ENCODE measurements around the gene PLCL2.

PLCL2 gene

GRCh38 chr3:17115186-17115585 is 230.4 kb downstream of the PLCL2 start:
- Histone ChIP-seq H3K4me2 (ENCODE audit: low read length, poor library complexity, severe bottlenecking) (no peak overlapping the region), H3K23ac (ENCODE audit: low read length in 2 of 2) (no peak overlapping the region), H2AK5ac (ENCODE audit: low read length, severe bottlenecking) (no peak overlapping the region), H3K9me3 (ENCODE audit: control insufficient read depth, low read length) (no peaks in the 10 kb centered on the region), H3K27ac (ENCODE audit: low read length, poor library complexity, severe bottlenecking) (no peak overlapping the region), H3K18ac (ENCODE audit: low read depth in 1 of 2, low read length in 2 of 2) (no peak overlapping the region), H2BK12ac (ENCODE audit: low read length in 2 of 2) (no peak overlapping the region), H3K79me1 (replicated peaks; ENCODE audit: low read length, poor library complexity, severe bottlenecking) (no peaks in the 10 kb centered on the region), H3K4me3 (ENCODE audit: insufficient read depth in 1 of 2, low read depth in 1 of 2, low read length in 2 of 2) (no peak overlapping the region), H2BK15ac (ENCODE audit: low read depth, poor library complexity, severe bottlenecking) (no peak overlapping the region), H2BK120ac (ENCODE audit: low read depth, low read length) (no peak overlapping the region), H3K4me1 (ENCODE audit: control insufficient read depth, insufficient read depth, low read depth, low read length) (no peaks in the 10 kb centered on the region), H2BK5ac (ENCODE audit: low read depth, low read length, poor library complexity, severe bottlenecking) (no peak overlapping the region), H2AFZ (ENCODE audit: low read depth, low read length) (no peak overlapping the region), H3K27me3 (ENCODE audit: control insufficient read depth in 1 of 2, insufficient read depth in 1 of 2, low read length in 2 of 2) (no peaks in the 10 kb centered on the region), H4K8ac (ENCODE audit: low read length) (no peak overlapping the region), H4K91ac (ENCODE audit: low read length) (no peak overlapping the region), H3K9ac (ENCODE audit: low read length) (no peak overlapping the region), H3K14ac (ENCODE audit: low read length in 2 of 2) (no peak overlapping the region), H3K4ac (ENCODE audit: low read depth in 1 of 2, low read length in 2 of 2) (no peak overlapping the region), H3K36me3 (ENCODE audit: control insufficient read depth in 1 of 2, insufficient read depth in 2 of 2, low read depth in 1 of 2, low read length in 2 of 2) (no peaks in the 10 kb centered on the region)
- 88% methylated on average over 3 of the region's 3 CpGs for WGBS
- no peak for DNase-seq

DNA sequence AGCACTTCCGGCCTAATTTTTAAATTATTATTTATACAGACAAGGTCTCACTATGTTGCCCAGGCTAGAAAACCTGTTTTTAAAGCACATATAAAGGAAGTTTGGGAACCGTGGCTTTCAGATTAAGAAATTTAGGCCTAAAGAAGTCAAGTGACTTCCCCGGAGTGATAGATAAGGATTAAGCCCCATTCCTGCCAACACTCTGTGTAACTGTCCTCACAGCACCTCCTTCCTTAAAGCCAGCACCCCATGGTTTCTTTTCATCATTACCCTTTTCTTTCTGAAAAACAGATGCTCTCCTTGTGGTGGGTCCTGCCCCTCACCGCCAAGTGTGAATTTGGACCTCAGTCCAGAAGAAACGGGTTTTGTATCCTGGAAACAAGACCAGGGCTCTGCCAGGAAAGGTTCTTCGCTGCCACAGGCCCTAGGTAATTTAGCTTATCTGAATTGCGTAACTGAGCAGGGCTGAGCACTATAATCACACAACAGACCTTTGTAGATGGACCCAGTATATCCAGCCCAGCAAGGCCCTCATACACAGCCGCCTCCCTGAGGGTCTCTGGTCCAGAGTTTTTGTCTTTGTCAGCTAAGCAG is 231.3 kb downstream of the PLCL2 start:
- H3K27me3 ChIP-seq (ENCODE audit: control insufficient read depth in 1 of 2, insufficient read depth in 1 of 2, low read length in 2 of 2) = no peaks in the 10 kb centered on the region
- H3K4ac ChIP-seq (ENCODE audit: low read depth in 1 of 2, low read length in 2 of 2) = no peak overlapping the region
- no peaks in the 10 kb centered on the region for H3K79me1 ChIP-seq (replicated peaks; ENCODE audit: low read length, poor library complexity, severe bottlenecking)
- H3K14ac ChIP-seq (ENCODE audit: low read length in 2 of 2) = no peak overlapping the region
- H2AFZ ChIP-seq (ENCODE audit: low read depth, low read length) = no peak overlapping the region
- no peak for DNase-seq
- no peak overlapping the region for H4K8ac ChIP-seq (ENCODE audit: low read length)
- H2AK5ac ChIP-seq (ENCODE audit: low read length, severe bottlenecking) = no peak overlapping the region
- no peak overlapping the region for H4K91ac ChIP-seq (ENCODE audit: low read length)
- H2BK15ac ChIP-seq (ENCODE audit: low read depth, poor library complexity, severe bottlenecking) = no peak overlapping the region
- no peak overlapping the region for H3K18ac ChIP-seq (ENCODE audit: low read depth in 1 of 2, low read length in 2 of 2)
- H3K36me3 ChIP-seq (ENCODE audit: control insufficient read depth in 1 of 2, insufficient read depth in 2 of 2, low read depth in 1 of 2, low read length in 2 of 2) = no peaks in the 10 kb centered on the region
- H2BK12ac ChIP-seq (ENCODE audit: low read length in 2 of 2) = no peak overlapping the region
- H3K9ac ChIP-seq (ENCODE audit: low read length) = no peak overlapping the region
- H3K23ac ChIP-seq (ENCODE audit: low read length in 2 of 2) = no peak overlapping the region
- no peak overlapping the region for H3K27ac ChIP-seq (ENCODE audit: low read length, poor library complexity, severe bottlenecking)
- no peaks in the 10 kb centered on the region for H3K9me3 ChIP-seq (ENCODE audit: control insufficient read depth, low read length)
- H3K4me3 ChIP-seq (ENCODE audit: insufficient read depth in 1 of 2, low read depth in 1 of 2, low read length in 2 of 2) = no peak overlapping the region
- H2BK120ac ChIP-seq (ENCODE audit: low read depth, low read length) = no peak overlapping the region
- 84% methylated on average over 6 of the region's 8 CpGs for WGBS
- H3K4me1 ChIP-seq (ENCODE audit: control insufficient read depth, insufficient read depth, low read depth, low read length) = no peaks in the 10 kb centered on the region
- H2BK5ac ChIP-seq (ENCODE audit: low read depth, low read length, poor library complexity, severe bottlenecking) = no peak overlapping the region
- H3K4me2 ChIP-seq (ENCODE audit: low read length, poor library complexity, severe bottlenecking) = no peak overlapping the region

GRCh38 chr3:17118771-17119170 is 234.0 kb downstream of the PLCL2 start:
- H3K36me3 ChIP-seq (ENCODE audit: control insufficient read depth in 1 of 2, insufficient read depth in 2 of 2, low read depth in 1 of 2, low read length in 2 of 2) = no peaks in the 10 kb centered on the region
- H3K27ac ChIP-seq (ENCODE audit: low read length, poor library complexity, severe bottlenecking) = no peak overlapping the region
- no peak overlapping the region for H2BK12ac ChIP-seq (ENCODE audit: low read length in 2 of 2)
- H2AFZ ChIP-seq (ENCODE audit: low read depth, low read length) = no peak overlapping the region
- no peak overlapping the region for H3K23ac ChIP-seq (ENCODE audit: low read length in 2 of 2)
- H3K9me3 ChIP-seq (ENCODE audit: control insufficient read depth, low read length) = peaks cover 11% of the 10 kb centered on the region
- no peak overlapping the region for H3K4ac ChIP-seq (ENCODE audit: low read depth in 1 of 2, low read length in 2 of 2)
- H2BK5ac ChIP-seq (ENCODE audit: low read depth, low read length, poor library complexity, severe bottlenecking) = no peak overlapping the region
- H2BK15ac ChIP-seq (ENCODE audit: low read depth, poor library complexity, severe bottlenecking) = no peak overlapping the region
- no peak for DNase-seq
- H2BK120ac ChIP-seq (ENCODE audit: low read depth, low read length) = no peak overlapping the region
- H3K4me1 ChIP-seq (ENCODE audit: control insufficient read depth, insufficient read depth, low read depth, low read length) = no peaks in the 10 kb centered on the region
- H3K79me1 ChIP-seq (replicated peaks; ENCODE audit: low read length, poor library complexity, severe bottlenecking) = no peaks in the 10 kb centered on the region
- WGBS = 86% methylated on average over 5 of the region's 6 CpGs
- no peak overlapping the region for H4K8ac ChIP-seq (ENCODE audit: low read length)
- H3K4me2 ChIP-seq (ENCODE audit: low read length, poor library complexity, severe bottlenecking) = no peak overlapping the region
- H3K9ac ChIP-seq (ENCODE audit: low read length) = no peak overlapping the region
- no peak overlapping the region for H2AK5ac ChIP-seq (ENCODE audit: low read length, severe bottlenecking)
- H3K27me3 ChIP-seq (ENCODE audit: control insufficient read depth in 1 of 2, insufficient read depth in 1 of 2, low read length in 2 of 2) = no peaks in the 10 kb centered on the region
- H3K4me3 ChIP-seq (ENCODE audit: insufficient read depth in 1 of 2, low read depth in 1 of 2, low read length in 2 of 2) = no peak overlapping the region
- no peak overlapping the region for H4K91ac ChIP-seq (ENCODE audit: low read length)
- H3K14ac ChIP-seq (ENCODE audit: low read length in 2 of 2) = no peak overlapping the region
- no peak overlapping the region for H3K18ac ChIP-seq (ENCODE audit: low read depth in 1 of 2, low read length in 2 of 2)

DNA sequence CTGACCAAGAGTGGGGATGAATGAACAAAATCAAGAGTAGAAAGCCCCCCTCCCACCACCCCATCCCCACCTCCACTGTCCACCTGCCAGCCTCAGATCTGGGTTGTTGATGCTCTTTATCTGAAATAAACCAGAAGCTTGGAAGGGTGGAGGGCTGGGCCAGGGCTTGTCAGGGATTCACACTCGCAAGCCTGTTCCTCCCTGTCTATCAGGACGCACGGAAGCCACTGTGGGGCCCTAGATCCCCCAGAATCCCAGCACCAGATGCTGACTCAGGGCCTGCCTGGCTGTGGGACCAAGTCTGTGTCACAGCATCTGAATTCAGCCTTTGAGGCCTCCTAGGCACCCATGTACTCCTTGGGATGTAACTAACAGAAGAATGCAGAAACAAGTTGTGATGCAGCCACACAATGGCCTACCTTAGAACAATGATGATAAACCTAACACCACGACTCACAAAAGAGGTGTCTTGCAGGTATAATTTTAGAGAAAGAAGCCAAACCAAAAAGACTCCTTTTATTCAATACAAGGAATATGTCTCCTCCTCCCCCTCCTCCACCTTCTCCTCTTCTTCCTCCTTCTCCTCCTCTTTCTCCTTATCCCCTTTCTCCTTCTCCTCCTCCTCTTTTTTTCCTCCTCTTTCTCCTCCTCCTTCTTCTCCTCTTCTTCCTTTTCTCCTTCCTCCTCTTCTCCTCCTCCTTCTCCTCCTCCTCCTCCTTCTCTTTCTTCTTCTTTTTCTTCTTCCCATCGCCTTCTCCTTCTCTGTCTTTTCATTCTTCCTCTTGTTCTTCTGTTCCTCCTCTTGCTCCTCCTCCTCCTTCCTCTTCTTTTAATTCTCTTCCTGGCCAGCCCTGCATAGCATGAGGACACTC is 234.7 kb downstream of the PLCL2 start:
- no peak overlapping the region for H2BK5ac ChIP-seq (ENCODE audit: low read depth, low read length, poor library complexity, severe bottlenecking)
- H2AFZ ChIP-seq (ENCODE audit: low read depth, low read length) = no peak overlapping the region
- no peaks in the 10 kb centered on the region for H3K36me3 ChIP-seq (ENCODE audit: control insufficient read depth in 1 of 2, insufficient read depth in 2 of 2, low read depth in 1 of 2, low read length in 2 of 2)
- DNase-seq = no peak
- no peak overlapping the region for H3K4me2 ChIP-seq (ENCODE audit: low read length, poor library complexity, severe bottlenecking)
- H2BK12ac ChIP-seq (ENCODE audit: low read length in 2 of 2) = no peak overlapping the region
- no peak overlapping the region for H3K14ac ChIP-seq (ENCODE audit: low read length in 2 of 2)
- peaks cover 11% of the 10 kb centered on the region for H3K9me3 ChIP-seq (ENCODE audit: control insufficient read depth, low read length)
- no peak overlapping the region for H4K8ac ChIP-seq (ENCODE audit: low read length)
- no peak overlapping the region for H2BK120ac ChIP-seq (ENCODE audit: low read depth, low read length)
- no peak overlapping the region for H3K4ac ChIP-seq (ENCODE audit: low read depth in 1 of 2, low read length in 2 of 2)
- no peak overlapping the region for H3K4me3 ChIP-seq (ENCODE audit: insufficient read depth in 1 of 2, low read depth in 1 of 2, low read length in 2 of 2)
- H3K18ac ChIP-seq (ENCODE audit: low read depth in 1 of 2, low read length in 2 of 2) = no peak overlapping the region
- H3K79me1 ChIP-seq (replicated peaks; ENCODE audit: low read length, poor library complexity, severe bottlenecking) = no peaks in the 10 kb centered on the region
- H3K4me1 ChIP-seq (ENCODE audit: control insufficient read depth, insufficient read depth, low read depth, low read length) = no peaks in the 10 kb centered on the region
- H2BK15ac ChIP-seq (ENCODE audit: low read depth, poor library complexity, severe bottlenecking) = no peak overlapping the region
- no peak overlapping the region for H3K23ac ChIP-seq (ENCODE audit: low read length in 2 of 2)
- no peak overlapping the region for H3K27ac ChIP-seq (ENCODE audit: low read length, poor library complexity, severe bottlenecking)
- no peak overlapping the region for H4K91ac ChIP-seq (ENCODE audit: low read length)
- no peak overlapping the region for H2AK5ac ChIP-seq (ENCODE audit: low read length, severe bottlenecking)
- H3K27me3 ChIP-seq (ENCODE audit: control insufficient read depth in 1 of 2, insufficient read depth in 1 of 2, low read length in 2 of 2) = no peaks in the 10 kb centered on the region
- 83% methylated on average over 5 of the region's 5 CpGs for WGBS
- H3K9ac ChIP-seq (ENCODE audit: low read length) = no peak overlapping the region

All from mesenchymal stem cell (in vitro differentiated cells and primary cell).